ENCODE results near the gene DAPK2. TPM values are rescaled to one million over a fixed set of nuclear protein-coding genes. Genes with fewer than 3 reads are reported as not detected.

The DAPK2 gene
- total RNA-seq (2022; extraction: Qiagen RNA extraction), result 2.9 to 5.6 TPM (median 4.4 TPM) in 5 replicates

GRCh38 chr15:64046421-64047153 lies at the start of gene DAPK2:
Gene DAPK2 (minus strand): TSS chr15:64046485. CDS start chr15:64040261, 6,224 bp downstream.

GRCh38 chr15:64093627-64094417 lies 47.5 kb upstream of the DAPK2 start, which contains the start of gene CIAO2A:
Gene CIAO2A (minus strand): TSS chr15:64093838. CDS start chr15:64093768, 70 bp downstream.

Other genes starting within 250 kb of the DAPK2 start
- 22.5 to 26.7 TPM (median 25.0 TPM) in 5 replicates for gene HERC1, start 212.5 kb downstream of the DAPK2 start, total RNA-seq (2022; extraction: Qiagen RNA extraction)
- 115 to 176 TPM (median 119 TPM) in 5 replicates for gene CIAO2A, start 47.4 kb upstream of the DAPK2 start, total RNA-seq (2022; extraction: Qiagen RNA extraction)
- gene SNX1, start 49.5 kb upstream of the DAPK2 start, total RNA-seq (2022; extraction: Qiagen RNA extraction), result 68.0 to 80.9 TPM (median 77.6 TPM) in 5 replicates
- 0.53 to 0.97 TPM (median 0.81 TPM) in 5 replicates for gene SNX22, start 105.2 kb upstream of the DAPK2 start, total RNA-seq (2022; extraction: Qiagen RNA extraction)
- gene PPIB, start 116.5 kb upstream of the DAPK2 start, total RNA-seq (2022; extraction: Qiagen RNA extraction), result 783 to 825 TPM (median 798 TPM) in 5 replicates

Data from A549 treated with Mapracorat at 1 μM for 4 hours (cell line).